ENCODE results near the gene FBXL17. TPM values are rescaled to one million over a fixed set of nuclear protein-coding genes. Genes with fewer than 3 reads are reported as not detected.

FBXL17 gene
- total RNA-seq, 2 experiments from 2014 or later, result 9.6 to 9.8 TPM

GRCh38 chr5:107948377-107948776 is 433.5 kb downstream of the FBXL17 start:
- H3K4me3 Mint-ChIP-seq, result no peak overlapping the region
- POLR2A ChIA-PET, result no interaction called here
- no peaks in the 10 kb centered on the region for H3K27me3 Mint-ChIP-seq
- H3K9me3 Mint-ChIP-seq, result peaks cover 2% of the 10 kb centered on the region
- peaks cover 3% of the 10 kb centered on the region for H3K36me3 Mint-ChIP-seq (ENCODE audit: low read depth)
- no peak overlapping the region for H3K27ac Mint-ChIP-seq
- CTCF ChIA-PET, result no interaction called here
- DNase-seq, result no peak
- H3K4me1 Mint-ChIP-seq, result peaks cover 30% of the 10 kb centered on the region

DNA sequence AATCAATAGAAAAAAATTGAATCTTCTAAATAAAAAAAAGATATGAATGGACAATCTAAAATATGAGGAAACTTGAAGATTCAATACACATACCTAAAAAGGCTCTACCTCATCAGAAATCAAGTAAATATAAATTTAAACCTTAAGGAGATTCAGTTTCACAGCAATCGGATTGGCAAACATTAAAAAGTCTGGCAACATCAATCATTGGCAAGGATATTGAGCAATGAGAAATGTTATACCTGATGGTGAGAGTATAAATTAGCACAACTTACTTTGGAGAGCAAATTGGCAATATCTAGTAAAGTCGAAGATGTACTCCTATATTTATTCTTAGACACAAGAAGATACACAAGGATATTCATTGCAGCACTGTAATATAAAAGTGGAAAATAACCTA is 436.8 kb downstream of the FBXL17 start:
- Mint-ChIP-seq H3K36me3 (ENCODE audit: low read depth) (peaks cover 2% of the 10 kb centered on the region), H3K4me3 (no peak overlapping the region), H3K27ac (no peak overlapping the region), H3K27me3 (no peaks in the 10 kb centered on the region), H3K9me3 (peaks cover 2% of the 10 kb centered on the region), H3K4me1 (peaks cover 19% of the 10 kb centered on the region)
- POLR2A ChIA-PET, result no interaction called here
- DNase-seq, result no peak
- CTCF ChIA-PET, result no interaction called here

GRCh38 chr5:107943923-107944322 is 438.0 kb downstream of the FBXL17 start:
- Mint-ChIP-seq H3K36me3 (ENCODE audit: low read depth) (peaks cover 2% of the 10 kb centered on the region), H3K9me3 (peaks cover 2% of the 10 kb centered on the region), H3K27ac (no peak overlapping the region), H3K27me3 (no peaks in the 10 kb centered on the region), H3K4me1 (peaks cover 7% of the 10 kb centered on the region), H3K4me3 (no peak overlapping the region)
- no peak for DNase-seq
- POLR2A ChIA-PET, result no interaction called here
- CTCF ChIA-PET, result no interaction called here

- no peak for DNase-seq
- Mint-ChIP-seq H3K9me3 (no peaks in the 10 kb centered on the region), H3K27ac (no peak overlapping the region), H3K4me3 (no peak overlapping the region), H3K36me3 (ENCODE audit: low read depth) (no peaks in the 10 kb centered on the region), H3K4me1 (no peaks in the 10 kb centered on the region), H3K27me3 (no peaks in the 10 kb centered on the region)
- ChIA-PET CTCF (no interaction called here), POLR2A (no interaction called here)
Observed at GRCh38 chr5:107941036-107941435, 440.9 kb downstream of the FBXL17 start.

GRCh38 chr5:107937651-107938355 is 444.1 kb downstream of the FBXL17 start:
- H3K9me3 Mint-ChIP-seq, result no peaks in the 10 kb centered on the region
- no peak for DNase-seq
- H3K36me3 Mint-ChIP-seq (ENCODE audit: low read depth), result no peaks in the 10 kb centered on the region
- ChIA-PET POLR2A (interaction anchor here (0.6 kb wide), 1 partner anchor 42 kb away, joined by 3 read pairs; no protein-coding TSS in a partner anchor), CTCF (interaction anchor here (0.7 kb wide), 1 partner anchor 46 kb away, joined by 3 read pairs; no protein-coding TSS in a partner anchor)
- H3K4me1 Mint-ChIP-seq, result no peaks in the 10 kb centered on the region
- H3K4me3 Mint-ChIP-seq, result no peak overlapping the region
- no peaks in the 10 kb centered on the region for H3K27me3 Mint-ChIP-seq
- no peak overlapping the region for H3K27ac Mint-ChIP-seq

- H3K4me3 Mint-ChIP-seq, result no peak overlapping the region
- H3K27ac Mint-ChIP-seq, result no peak overlapping the region
- no peaks in the 10 kb centered on the region for H3K27me3 Mint-ChIP-seq
- DNase-seq, result no peak
- POLR2A ChIA-PET, result no interaction called here
- no peaks in the 10 kb centered on the region for H3K36me3 Mint-ChIP-seq (ENCODE audit: low read depth)
- no peaks in the 10 kb centered on the region for H3K9me3 Mint-ChIP-seq
- H3K4me1 Mint-ChIP-seq, result no peaks in the 10 kb centered on the region
- CTCF ChIA-PET, result interaction anchor here (0.7 kb wide), 1 partner anchor 45 kb away, joined by 3 read pairs; no protein-coding TSS in a partner anchor
Observed at GRCh38 chr5:107937204-107937603, 444.7 kb downstream of the FBXL17 start.

DNA sequence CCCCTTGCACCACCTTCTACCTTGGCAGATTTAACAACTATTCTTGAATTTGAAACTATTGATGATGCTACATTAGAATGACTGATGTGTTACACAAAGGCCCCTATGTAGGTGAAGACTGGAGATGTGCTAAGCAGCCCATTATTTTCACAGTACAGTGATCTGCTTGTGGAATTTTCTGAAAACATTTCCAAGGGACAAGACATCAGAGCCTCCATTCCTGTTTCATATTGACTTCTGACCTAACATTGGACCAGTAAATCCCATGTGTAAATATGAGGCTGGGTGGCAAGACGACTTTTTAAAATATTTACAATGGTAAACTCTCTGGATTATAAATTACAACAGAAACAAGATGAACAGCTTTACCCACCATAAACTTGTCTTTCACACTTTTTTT is 445.4 kb downstream of the FBXL17 start:
- Mint-ChIP-seq H3K27me3 (no peaks in the 10 kb centered on the region), H3K4me1 (no peaks in the 10 kb centered on the region), H3K9me3 (no peaks in the 10 kb centered on the region), H3K4me3 (no peak overlapping the region), H3K27ac (no peak overlapping the region), H3K36me3 (ENCODE audit: low read depth) (no peaks in the 10 kb centered on the region)
- CTCF ChIA-PET, result interaction anchor here (1.7 kb wide), 1 partner anchor 15 kb away, joined by 3 read pairs; no protein-coding TSS in a partner anchor
- POLR2A ChIA-PET, result no interaction called here
- DNase-seq, result no peak

DNA sequence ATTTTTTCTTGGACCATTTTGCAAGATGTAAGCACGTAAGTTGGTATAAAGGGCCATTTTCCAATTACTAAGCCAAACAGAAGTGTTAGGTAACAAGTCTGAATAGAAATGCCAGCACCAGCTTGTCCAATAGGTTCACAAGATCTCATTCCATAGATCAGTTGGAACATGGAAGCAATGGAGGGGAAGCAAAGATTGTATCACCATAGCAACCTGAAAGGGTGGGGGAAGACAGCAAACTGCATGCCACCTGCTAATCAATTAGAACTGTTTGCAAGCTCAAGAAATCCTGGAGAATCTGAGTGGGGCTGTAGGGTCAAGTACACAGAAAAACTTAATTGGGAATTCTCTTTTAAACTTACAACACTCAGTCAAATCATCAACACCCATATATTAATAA is 446.3 kb downstream of the FBXL17 start:
- no peak overlapping the region for H3K27ac Mint-ChIP-seq
- H3K27me3 Mint-ChIP-seq, result no peaks in the 10 kb centered on the region
- H3K4me1 Mint-ChIP-seq, result no peaks in the 10 kb centered on the region
- DNase-seq, result no peak
- no peaks in the 10 kb centered on the region for H3K36me3 Mint-ChIP-seq (ENCODE audit: low read depth)
- no peaks in the 10 kb centered on the region for H3K9me3 Mint-ChIP-seq
- ChIA-PET CTCF (interaction anchor here (1.7 kb wide), 1 partner anchor 14 kb away, joined by 3 read pairs; no protein-coding TSS in a partner anchor), POLR2A (no interaction called here)
- no peak overlapping the region for H3K4me3 Mint-ChIP-seq

- Mint-ChIP-seq H3K4me1 (peaks cover 8% of the 10 kb centered on the region), H3K36me3 (ENCODE audit: low read depth) (peaks cover 4% of the 10 kb centered on the region), H3K27me3 (no peaks in the 10 kb centered on the region), H3K27ac (no peak overlapping the region), H3K4me3 (no peak overlapping the region), H3K9me3 (peaks cover 7% of the 10 kb centered on the region)
- ChIA-PET CTCF (no interaction called here), POLR2A (no interaction called here)
- DNase-seq, result no peak
Observed at GRCh38 chr5:107933326-107933725, 448.6 kb downstream of the FBXL17 start.

- DNase-seq, result no peak
- CTCF ChIA-PET, result no interaction called here
- peaks cover 13% of the 10 kb centered on the region for H3K4me1 Mint-ChIP-seq
- no peak overlapping the region for H3K4me3 Mint-ChIP-seq
- H3K9me3 Mint-ChIP-seq, result peaks cover 7% of the 10 kb centered on the region
- peaks cover 4% of the 10 kb centered on the region for H3K36me3 Mint-ChIP-seq (ENCODE audit: low read depth)
- no peak overlapping the region for H3K27ac Mint-ChIP-seq
- POLR2A ChIA-PET, result no interaction called here
- no peaks in the 10 kb centered on the region for H3K27me3 Mint-ChIP-seq
Observed at GRCh38 chr5:107930891-107931290, 451.0 kb downstream of the FBXL17 start.

- Mint-ChIP-seq H3K27ac (peak overlapping the region; percentile 70), H3K27me3 (no peaks in the 10 kb centered on the region), H3K9me3 (peaks cover 7% of the 10 kb centered on the region), H3K4me1 (peaks cover 21% of the 10 kb centered on the region), H3K36me3 (ENCODE audit: low read depth) (peaks cover 4% of the 10 kb centered on the region), H3K4me3 (no peak overlapping the region)
- ChIA-PET CTCF (interaction anchor here (1.1 kb wide), 1 partner anchor 9 kb away, joined by 3 read pairs; no protein-coding TSS in a partner anchor), POLR2A (no interaction called here)
- DNase-seq, result no peak
Observed at GRCh38 chr5:107930092-107930491, 451.8 kb downstream of the FBXL17 start.

DNA sequence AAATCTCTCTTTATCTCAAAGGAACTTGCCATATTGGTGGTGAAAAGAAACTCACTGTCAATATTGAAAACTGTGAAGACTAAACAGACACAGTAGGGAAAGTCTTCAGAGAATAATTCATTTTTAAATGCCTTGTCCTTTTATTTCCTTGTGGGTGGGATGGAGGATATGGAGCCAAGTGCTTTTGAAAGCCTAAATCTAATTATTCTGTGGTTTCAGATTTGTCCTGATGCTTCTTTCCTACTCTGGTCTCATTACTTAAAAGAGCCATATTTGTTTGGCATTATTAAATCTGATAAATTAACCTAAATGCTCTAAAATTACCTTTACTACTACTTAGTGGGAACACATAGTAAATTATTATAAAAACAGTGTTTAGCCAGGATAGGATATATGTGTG is 452.8 kb downstream of the FBXL17 start:
- H3K9me3 Mint-ChIP-seq, result peaks cover 7% of the 10 kb centered on the region
- peaks cover 29% of the 10 kb centered on the region for H3K4me1 Mint-ChIP-seq
- H3K27ac Mint-ChIP-seq, result no peak overlapping the region
- DNase-seq, result no peak
- H3K4me3 Mint-ChIP-seq, result no peak overlapping the region
- POLR2A ChIA-PET, result no interaction called here
- H3K27me3 Mint-ChIP-seq, result no peaks in the 10 kb centered on the region
- CTCF ChIA-PET, result interaction anchor here (1.1 kb wide), 1 partner anchor 8 kb away, joined by 3 read pairs; no protein-coding TSS in a partner anchor
- H3K36me3 Mint-ChIP-seq (ENCODE audit: low read depth), result peaks cover 4% of the 10 kb centered on the region

DNA sequence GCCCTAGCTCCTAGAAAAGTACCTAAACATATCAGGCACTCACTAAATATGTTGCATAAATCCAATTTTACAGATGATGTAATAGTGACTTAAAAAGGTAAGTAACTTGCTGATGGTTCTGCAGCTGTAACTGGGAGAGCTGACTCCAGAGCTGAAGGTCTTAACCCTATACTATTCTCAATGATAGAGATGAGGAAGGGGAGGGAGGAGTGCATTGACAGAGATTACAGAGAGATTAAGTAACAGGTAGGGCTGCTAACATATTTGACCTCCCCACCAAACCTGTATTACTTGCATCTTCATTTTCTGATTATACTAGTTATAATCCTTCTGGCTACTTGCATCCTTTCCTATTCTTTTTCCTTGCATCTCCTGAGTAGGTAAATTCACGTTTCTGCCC is 455.8 kb downstream of the FBXL17 start:
- H3K4me3 Mint-ChIP-seq, result no peak overlapping the region
- CTCF ChIA-PET, result no interaction called here
- H3K36me3 Mint-ChIP-seq (ENCODE audit: low read depth), result peaks cover 11% of the 10 kb centered on the region

GRCh38 chr5:107925200-107925599 is 456.7 kb downstream of the FBXL17 start:
- peak; percentile 19 for DNase-seq
- Mint-ChIP-seq H3K27ac (peak overlapping the region; percentile 80), H3K9me3 (peaks cover 8% of the 10 kb centered on the region), H3K36me3 (ENCODE audit: low read depth) (peaks cover 14% of the 10 kb centered on the region), H3K27me3 (no peaks in the 10 kb centered on the region), H3K4me1 (peaks cover 37% of the 10 kb centered on the region), H3K4me3 (no peak overlapping the region)
- CTCF ChIA-PET, result no interaction called here
- POLR2A ChIA-PET, result no interaction called here

More for the DNA sequence above, 455.8 kb downstream of the FBXL17 start:
- Mint-ChIP-seq H3K27ac (no peak overlapping the region), H3K4me1 (peaks cover 34% of the 10 kb centered on the region), H3K9me3 (peaks cover 11% of the 10 kb centered on the region), H3K27me3 (no peaks in the 10 kb centered on the region)
- DNase-seq, result no peak
- POLR2A ChIA-PET, result no interaction called here

Measured in activated CD4-positive, alpha-beta T cell treated with anti-CD3 and anti-CD28 coated beads, Interleukin-2, amount 10 ng/mL, durations not matched to agents 7 days and 5 days (primary cell).